GM15510 (cell line): Measurements from ENCODE around the gene CHST12.
A peak's percentile ranks its signal among the peaks of the same experiment; 100 is the strongest.

Experiments used
- POLR2A ChIP-seq: IDR thresholded peaks from 3 replicates; pipeline ENCODE4 v1.6.1; 2011; ENCODE audit warnings: borderline replicate concordance; ENCODE audit not compliant: insufficient read length; ENCODE audit errors: extremely low read depth

CHST12 gene

GRCh38 chr7:2387897-2388636 is 15.3 kb upstream of the CHST12 start:
- TF ChIP-seq POLR2A = no peak

- TF ChIP-seq POLR2A = no peak
Observed at GRCh38 chr7:2388637-2388954, 14.8 kb upstream of the CHST12 start.

DNA sequence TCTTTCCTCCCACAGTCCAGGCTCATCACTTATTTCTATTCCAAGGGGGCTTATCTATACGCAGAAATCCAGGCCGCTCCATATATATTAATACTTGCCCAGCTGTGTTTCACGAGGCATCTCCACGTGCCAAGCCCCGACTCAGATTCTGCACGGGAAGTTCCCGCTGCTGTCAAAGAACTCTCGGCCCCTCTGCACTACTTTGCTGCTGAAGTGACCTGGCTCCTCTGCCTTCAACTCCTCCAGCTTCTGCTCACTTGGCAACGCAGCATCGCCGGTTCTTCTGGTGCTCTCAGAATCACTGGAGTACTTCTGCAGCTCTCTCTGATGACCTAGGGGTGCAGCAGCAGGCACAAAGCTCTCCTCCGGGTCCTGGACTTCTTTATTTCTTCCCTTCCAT is 9.7 kb upstream of the CHST12 start:
- no peak for TF ChIP-seq POLR2A

- no peak for TF ChIP-seq POLR2A
Observed at GRCh38 chr7:2394566-2395082, 8.8 kb upstream of the CHST12 start.

DNA sequence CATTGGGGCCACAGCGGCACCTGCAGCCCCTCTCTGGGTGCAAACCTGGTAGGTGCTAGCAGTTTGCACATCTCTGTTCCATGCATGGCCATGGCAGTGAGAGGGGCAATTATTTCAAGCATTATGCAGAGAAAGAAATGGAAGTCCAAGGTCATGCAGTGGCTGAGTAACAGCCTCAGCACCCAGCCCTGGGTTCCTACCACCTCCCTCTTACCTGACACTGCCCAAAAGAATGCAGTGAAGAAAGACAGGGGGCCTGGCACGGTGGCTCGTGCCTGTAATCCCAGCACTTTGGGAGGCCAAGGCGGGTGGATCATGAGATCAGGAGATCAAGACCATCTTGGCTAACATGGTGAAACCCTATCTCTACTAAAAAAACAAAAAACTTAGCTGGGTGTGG is 4.9 kb upstream of the CHST12 start:
- TF ChIP-seq POLR2A = no peak

GRCh38 chr7:2399848-2400587 is 3.4 kb upstream of the CHST12 start:
- no peak for TF ChIP-seq POLR2A

DNA sequence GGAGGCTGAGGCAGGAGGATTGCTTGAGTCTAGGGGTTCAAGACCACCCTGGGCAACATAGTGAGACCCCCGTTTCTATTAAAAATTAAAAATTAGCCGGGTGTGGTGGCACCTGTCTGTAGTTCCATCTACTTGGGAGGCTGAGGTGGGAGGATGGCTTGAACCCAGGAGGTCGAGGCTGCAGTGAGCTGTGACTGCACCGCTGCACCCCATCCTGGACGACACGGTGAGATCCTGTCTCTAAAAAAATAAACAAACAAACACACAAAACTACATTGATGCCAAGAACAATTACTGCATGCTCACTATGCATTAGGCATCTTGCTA is 761 bp upstream of the CHST12 start:
- no peak for TF ChIP-seq POLR2A

DNA sequence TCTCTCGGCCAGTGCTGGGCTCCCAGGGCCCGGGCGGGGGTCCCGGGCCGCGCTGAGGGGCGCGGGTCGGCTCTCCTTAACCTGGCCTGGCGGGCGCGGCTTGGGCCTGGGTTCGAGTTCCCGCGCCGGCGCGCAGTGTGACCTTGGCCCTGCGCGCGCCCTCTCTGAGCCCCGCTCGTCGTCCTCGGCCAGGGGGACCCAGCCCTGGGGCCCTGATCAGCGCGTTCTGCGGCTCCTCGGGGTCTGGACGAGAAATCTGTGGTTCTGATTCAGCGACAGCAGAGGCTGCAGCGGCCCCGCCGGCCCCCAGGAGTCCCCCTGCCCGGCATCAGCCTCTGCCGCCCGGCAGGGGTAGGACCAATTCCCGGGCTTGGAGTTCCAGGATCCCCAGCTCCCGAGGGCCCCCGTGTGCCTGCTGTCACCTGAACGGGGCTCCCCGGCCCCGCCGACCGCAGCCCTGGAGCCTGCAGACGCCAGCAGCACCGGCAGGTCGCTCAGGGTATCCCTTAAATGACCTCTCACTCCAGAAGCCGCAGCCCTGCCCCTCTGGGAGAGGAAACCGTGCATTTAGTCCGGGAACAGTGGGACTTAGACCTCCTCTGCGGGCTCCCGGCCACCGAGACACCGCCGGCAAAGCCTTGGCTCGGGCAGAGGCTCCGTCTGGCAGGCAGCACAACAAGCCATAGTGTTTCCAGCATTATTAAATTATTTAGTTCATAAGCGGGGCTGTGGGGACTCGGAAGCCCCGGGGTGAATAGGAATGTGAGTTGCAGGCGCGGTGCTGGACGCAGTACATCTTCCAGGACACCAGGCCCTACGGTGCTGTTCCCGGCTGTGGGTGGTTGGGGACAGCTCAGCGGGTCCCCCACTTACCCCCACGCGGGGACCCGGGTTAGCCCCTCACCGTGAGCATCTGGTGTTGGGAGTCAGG is 572 bp downstream of the CHST12 start:
- TF ChIP-seq POLR2A = no peak

- TF ChIP-seq POLR2A = no peak
Observed at GRCh38 chr7:2404714-2405119, 1.3 kb downstream of the CHST12 start.

- TF ChIP-seq POLR2A = no peak
Observed at GRCh38 chr7:2405201-2405600, 1.8 kb downstream of the CHST12 start.

DNA sequence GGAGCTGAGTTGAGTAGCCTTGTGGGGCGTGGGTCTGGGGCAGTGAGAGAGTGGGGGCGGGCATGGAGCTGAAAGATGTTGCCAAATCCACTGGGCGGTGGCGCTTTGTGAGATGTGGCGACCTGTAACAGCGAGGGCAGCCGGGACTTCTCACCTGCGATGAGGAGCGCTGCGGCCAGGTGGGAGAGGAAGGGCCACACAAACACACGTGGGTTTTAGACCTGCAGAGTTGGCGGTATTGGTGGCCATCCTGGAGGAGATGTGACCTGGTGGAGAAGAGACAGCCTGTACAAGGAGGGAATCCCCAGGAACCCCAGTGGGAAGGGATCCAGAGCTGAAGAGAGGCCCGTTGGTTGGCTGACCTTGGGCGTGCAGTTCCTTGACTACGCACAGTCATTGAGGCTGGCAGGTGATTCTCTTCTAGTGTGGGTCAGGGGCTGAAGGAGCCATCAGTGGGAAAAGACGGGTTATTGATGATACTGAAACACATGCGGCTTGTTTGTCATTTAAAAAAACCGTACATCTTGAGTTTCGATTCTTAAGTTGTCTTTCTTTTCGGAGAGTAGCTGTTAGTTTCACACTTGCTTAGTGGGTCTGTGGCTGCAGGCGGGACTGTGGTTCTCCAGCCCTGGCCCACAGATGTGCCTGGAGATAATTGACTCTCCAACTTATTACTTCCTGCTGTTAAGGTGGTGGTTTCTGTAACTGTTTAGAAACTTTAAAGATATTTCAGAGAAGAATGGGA is 2.4 kb downstream of the CHST12 start:
- TF ChIP-seq POLR2A = peak; percentile 48

DNA sequence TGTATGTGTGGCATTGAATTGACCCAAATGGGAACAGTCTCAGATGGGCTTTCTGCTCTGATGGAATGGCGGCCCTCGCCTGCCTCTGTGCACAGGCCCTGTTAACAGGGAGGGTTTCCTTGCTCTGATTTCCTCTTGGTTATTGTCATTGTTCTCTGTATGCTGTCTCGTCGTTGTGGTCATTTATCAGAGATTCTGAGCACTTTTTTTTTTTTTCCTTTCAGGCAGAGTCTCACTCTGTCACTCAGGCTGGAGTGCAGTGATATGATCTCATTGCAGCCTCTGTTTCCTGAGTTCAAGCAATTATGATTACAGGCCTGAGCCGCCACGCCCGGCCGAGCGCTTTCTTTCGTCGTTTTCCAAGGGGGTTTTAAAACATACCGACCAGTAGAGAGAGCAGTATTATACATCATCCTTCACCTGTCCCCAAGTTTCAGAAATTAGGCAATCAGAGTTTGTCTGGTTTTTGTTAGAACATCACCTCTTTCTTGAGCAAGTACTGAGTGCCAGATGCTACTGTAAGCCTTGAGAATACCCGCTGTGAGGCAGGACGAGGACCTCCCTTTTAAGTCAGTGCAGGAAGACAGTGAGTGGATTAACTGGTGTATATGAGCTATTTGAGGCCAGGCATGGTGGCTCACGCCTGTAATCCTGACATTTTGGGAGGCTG is 6.5 kb downstream of the CHST12 start:
- no peak for TF ChIP-seq POLR2A

DNA sequence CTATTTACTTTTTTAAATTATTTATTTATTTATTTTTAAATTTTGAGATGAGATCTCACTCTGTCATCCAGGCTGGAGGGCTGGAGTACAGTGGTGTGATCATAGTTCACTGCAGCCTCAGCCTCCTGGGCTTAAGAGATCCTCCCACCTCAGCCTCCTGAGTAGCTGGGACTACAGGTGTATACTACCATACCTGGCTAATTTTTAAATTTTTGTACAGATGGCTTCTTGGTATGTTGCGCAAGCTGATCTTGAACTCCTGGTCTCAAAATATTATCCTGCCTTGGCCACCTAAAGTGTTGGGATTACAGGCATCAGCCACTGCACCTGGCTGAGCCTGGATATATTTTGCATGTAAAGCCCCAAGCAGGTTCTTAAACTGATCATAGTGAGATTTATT is 7.6 kb downstream of the CHST12 start:
- no peak for TF ChIP-seq POLR2A
